Retinal pigment epithelial cell (primary cell): ENCODE data around the gene MYL5.
"Not testable (repeated sequence)": the region's sequence is repeated elsewhere in the genome, so short reads cannot be mapped to it uniquely, and the experiment has no call there.

Experiments used
- DNase-seq: peaks from one replicate; pipeline ENCODE4 v3.0.0-alpha.2; 2010; ENCODE audit warnings: low read depth
- H3K4me3 ChIP-seq: 2 replicates; pipeline ENCODE4 v1.5.1; 2011; ENCODE audit warnings: mild to moderate bottlenecking, low read length, control low read depth, moderate library complexity
- CTCF ChIP-seq: conservative IDR thresholded peaks from 2 replicates; pipeline ENCODE4 v1.5.1; 2011; ENCODE audit warnings: low read depth, low read length, control low read depth, inconsistent platforms

Gene MYL5

DNA sequence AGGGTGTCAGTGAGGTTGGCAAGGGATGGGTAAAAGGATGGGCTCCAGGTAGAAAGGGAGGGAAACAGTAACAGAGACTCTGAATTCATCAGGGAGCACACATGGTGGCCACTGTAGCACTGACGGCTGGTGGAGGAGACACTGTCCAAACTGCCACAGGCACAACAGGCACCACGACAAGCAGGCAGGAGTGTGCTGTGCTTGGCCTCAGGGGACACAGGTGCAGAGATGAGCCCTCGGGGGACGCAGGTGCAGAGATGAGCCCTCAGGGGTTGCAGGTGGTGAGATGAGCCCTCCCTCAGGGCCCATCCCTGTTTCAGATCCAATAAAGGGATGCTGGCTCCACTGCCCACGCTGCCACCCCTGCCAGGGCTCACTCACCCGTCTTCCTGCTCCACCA, 41.4 kb upstream of the MYL5 start:
- no peak for TF ChIP-seq CTCF
- DNase-seq, result no peak
- H3K4me3 ChIP-seq, result no peak overlapping the region

GRCh38 chr4:633406-633805, 40.9 kb upstream of the MYL5 start:
- no peak for TF ChIP-seq CTCF
- no peak overlapping the region for H3K4me3 ChIP-seq
- no peak for DNase-seq

- TF ChIP-seq CTCF, result no peak
- DNase-seq, result no peak
- no peak overlapping the region for H3K4me3 ChIP-seq
These were observed 40.3 kb upstream of the MYL5 start for GRCh38 chr4:633976-634598.

DNA sequence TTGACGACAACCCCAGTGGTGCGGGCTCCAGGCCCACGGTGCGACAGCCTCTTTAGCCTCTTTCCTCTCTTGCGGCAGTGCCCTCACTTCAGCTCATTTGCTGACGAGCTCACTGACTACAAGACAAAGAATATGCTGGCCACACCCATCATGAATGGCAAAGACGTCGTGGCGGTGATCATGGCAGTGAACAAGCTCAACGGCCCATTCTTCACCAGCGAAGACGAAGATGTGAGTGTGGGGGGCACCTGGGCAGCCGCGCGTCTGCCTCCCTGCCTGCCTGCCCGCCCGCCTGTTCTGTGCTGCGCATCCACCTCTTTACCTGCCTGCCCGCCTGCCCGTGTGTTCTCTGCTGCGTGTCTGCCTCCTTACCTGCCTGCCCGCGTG, 39.8 kb upstream of the MYL5 start:
- no peak for DNase-seq
- no peak for TF ChIP-seq CTCF
- no peak overlapping the region for H3K4me3 ChIP-seq

DNA sequence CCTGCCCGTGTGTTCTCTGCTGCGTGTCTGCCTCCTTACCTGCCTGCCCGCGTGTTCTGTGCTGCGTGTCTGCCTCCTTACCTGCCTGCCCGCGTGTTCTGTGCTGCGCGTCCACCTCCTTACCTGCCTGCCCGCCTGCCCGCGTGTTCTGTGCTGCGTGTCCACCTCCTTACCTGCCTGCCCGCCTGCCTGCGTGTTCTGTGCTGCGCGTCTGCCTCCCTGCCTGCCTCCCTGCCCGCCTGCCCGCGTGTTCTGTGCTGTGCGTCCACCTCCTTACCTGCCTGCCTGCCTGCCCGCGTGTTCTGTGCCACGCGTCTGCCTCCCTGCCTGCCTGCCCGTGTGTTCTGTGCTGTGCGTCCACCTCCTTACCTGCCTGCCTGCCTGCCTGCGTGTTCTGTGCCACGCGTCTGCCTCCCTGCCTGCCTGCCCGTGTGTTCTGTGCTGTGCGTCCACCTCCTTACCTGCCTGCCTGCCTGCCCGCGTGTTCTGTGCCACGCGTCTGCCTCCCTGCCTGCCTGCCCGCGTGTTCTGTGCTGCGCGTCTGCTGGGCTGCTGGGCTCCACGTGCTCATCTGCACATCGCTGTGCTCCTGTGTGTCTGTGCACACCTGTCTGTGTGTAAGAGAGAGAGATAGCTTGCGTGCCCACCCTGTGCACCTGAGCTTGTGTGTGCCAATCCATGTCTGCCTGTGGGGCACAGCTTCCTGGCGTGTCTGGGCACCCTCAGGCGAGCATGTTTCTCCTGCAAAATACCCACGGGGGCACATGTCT, 39.1 kb upstream of the MYL5 start:
- not testable (repeated sequence) for H3K4me3 ChIP-seq, DNase-seq

- no peak for DNase-seq
- no peak for TF ChIP-seq CTCF
- H3K4me3 ChIP-seq, result no peak overlapping the region
These were observed 38.3 kb upstream of the MYL5 start for GRCh38 chr4:635851-636627.

DNA sequence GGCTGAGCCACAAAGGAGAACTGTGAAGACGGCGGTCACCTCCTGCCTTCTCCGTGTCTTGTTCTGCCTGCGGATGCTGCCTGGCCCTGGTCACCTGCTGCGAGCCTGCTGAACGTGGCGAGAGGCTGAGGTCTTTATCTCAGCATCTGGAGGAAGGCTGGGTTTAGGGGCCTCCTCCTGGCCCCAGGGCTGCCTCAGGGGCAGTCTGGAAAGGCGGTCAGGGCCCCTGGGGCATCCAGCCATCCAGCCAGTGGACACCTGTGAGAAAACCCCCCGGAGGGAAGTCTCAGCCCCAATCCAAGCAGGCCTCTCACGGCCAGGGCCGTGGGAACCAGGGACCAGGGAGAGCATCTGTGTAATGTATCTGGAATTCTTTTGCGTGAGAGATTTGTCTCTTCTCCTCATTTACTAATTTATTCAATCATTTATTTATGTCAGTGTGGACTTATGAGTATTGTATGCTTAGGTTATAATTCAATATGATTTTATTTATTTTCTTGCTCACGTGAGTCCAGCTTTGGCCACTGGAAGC, 37.6 kb upstream of the MYL5 start:
- DNase-seq, result no peak

More for the DNA sequence above, 37.6 kb upstream of the MYL5 start:
- TF ChIP-seq CTCF, result no peak
- H3K4me3 ChIP-seq, result no peak overlapping the region
